H1 (cell line): ENCODE results near the gene GHRHR. TPM values are rescaled to one million over a fixed set of nuclear protein-coding genes. Genes with fewer than 3 reads are reported as not detected.
A peak's percentile ranks its signal among the peaks of the same experiment; 100 is the strongest.

ENCODE experiments used
- CTCF ChIA-PET: fragments of 300-600 bp; sonication (Branson Sonifier 250); formaldehyde crosslinking; loops from one replicate; lab custom pipeline; 2021; ENCODE audit not compliant: partially characterized antibody; lab: Charles Lee
- POLR2A ChIA-PET: fragments of 300-600 bp; sonication (Branson Sonifier 250); formaldehyde crosslinking; loops from one replicate; lab custom pipeline; 2021; ENCODE audit warnings: inconsistent platforms; ENCODE audit not compliant: partially characterized antibody; lab: Charles Lee
- DNase-seq, 2 experiments: peaks; one replicate each; pipeline versions ENCODE4 v3.0.0 to v3.0.0-alpha.2; 2010 to 2022; ENCODE audit warnings: low spot score in 2 of 2, low read depth in 1 of 2, mixed read lengths in 1 of 2
- FAIRE-seq: peaks from 2 replicates; lab custom pipeline; 2011; peaks lifted over from hg19 to GRCh38; lab: Jason Lieb, UNC
- H2AFZ ChIP-seq: 2 replicates; pipeline ENCODE4 v1.8.1; 2012; ENCODE audit warnings: low read length, inconsistent platforms
- H2AK5ac ChIP-seq: 2 replicates; pipeline ENCODE4 v1.6.1; 2013; ENCODE audit warnings: low read depth, low read length
- H2BK120ac ChIP-seq: replicated peaks from 2 replicates; pipeline ENCODE3; 2013; ENCODE audit warnings: low read depth, low read length, inconsistent platforms
- H2BK12ac ChIP-seq: 2 replicates; pipeline ENCODE4 v1.6.1; 2013; ENCODE audit warnings: low read depth, low read length
- H2BK15ac ChIP-seq: 2 replicates; pipeline ENCODE4 v1.6.1; 2013; ENCODE audit warnings: low read length
- H2BK20ac ChIP-seq: 2 replicates; pipeline ENCODE4 v1.6.1; 2013; ENCODE audit warnings: low read length
- H2BK5ac ChIP-seq: 2 replicates; pipeline ENCODE4 v1.6.1; 2013; ENCODE audit warnings: low read depth, low read length
- H3K14ac ChIP-seq: 2 replicates; pipeline ENCODE4 v1.6.1; 2013; ENCODE audit warnings: inconsistent platforms; ENCODE audit not compliant: insufficient read length
- H3K18ac ChIP-seq: 2 replicates; pipeline ENCODE4 v1.6.1; 2013; ENCODE audit warnings: low read length; ENCODE audit errors: extremely low read depth
- H3K23ac ChIP-seq: 2 replicates; pipeline ENCODE4 v1.6.1; 2013; ENCODE audit warnings: inconsistent platforms; ENCODE audit not compliant: insufficient read length
- H3K23me2 ChIP-seq: 2 replicates; pipeline ENCODE4 v1.6.1; 2013; ENCODE audit warnings: low read depth, low read length
- H3K27ac ChIP-seq: 2 replicates; pipeline ENCODE4 v1.6.1; 2011; ENCODE audit warnings: low read depth, low read length, inconsistent platforms
- H3K27me3 ChIP-seq, 4 experiments: replicated peaks in 1 of 4; 1 replicate in 1 of 4; 2 replicates in 3 of 4; pipeline versions ENCODE4 v1.6.1 to v1.8.1; 2011 to 2013; ENCODE audit warnings: low read length in 3 of 4, mild to moderate bottlenecking in 3 of 4, inconsistent platforms in 2 of 4, mixed read lengths in 2 of 4, moderate library complexity in 1 of 4; ENCODE audit not compliant: control insufficient read depth in 3 of 4, insufficient read depth in 3 of 4; ENCODE audit errors: extremely low read depth in 1 of 4
- H3K36me3 ChIP-seq, 4 experiments: 2 replicates each; pipeline versions ENCODE4 v1.6.1 to v1.8.1; 2011 to 2013; ENCODE audit warnings: mild to moderate bottlenecking in 4 of 4, low read length in 3 of 4, moderate library complexity in 2 of 4, control low read depth in 1 of 4, inconsistent platforms in 1 of 4; ENCODE audit not compliant: insufficient read depth in 4 of 4, control insufficient read depth in 2 of 4
- H3K4ac ChIP-seq: replicated peaks from 2 replicates; pipeline ENCODE3; 2013; ENCODE audit warnings: low read length, low read depth, mixed read lengths, inconsistent platforms; ENCODE audit not compliant: insufficient read length
- H3K4me1 ChIP-seq, 4 experiments: replicated peaks in 1 of 4; 1 replicate in 1 of 4; 2 replicates in 3 of 4; pipeline versions ENCODE4 v1.6.1 to v1.8.1; 2011 to 2013; ENCODE audit warnings: low read length in 3 of 4, inconsistent platforms in 2 of 4, mixed read lengths in 1 of 4; ENCODE audit not compliant: insufficient read depth in 4 of 4, control insufficient read depth in 3 of 4
- H3K4me2 ChIP-seq, 2 experiments: 2 replicates each; pipeline versions ENCODE4 v1.6.1 to v1.8.1; 2011 to 2013; ENCODE audit warnings: low read depth in 2 of 2, low read length in 2 of 2, control low read depth in 1 of 2, inconsistent platforms in 1 of 2, mild to moderate bottlenecking in 1 of 2; ENCODE audit not compliant: insufficient read depth in 1 of 2
- H3K4me3 ChIP-seq, 4 experiments: fragments of 200-600, 300-600 bp in 1 of 4; sonication (generic), shearing (Covaris generic), sonication (Bioruptor Twin) in 1 of 4; 2 replicates each; pipeline versions ENCODE4 v1.5.1 to v1.8.1; 2011 to 2016; ENCODE audit warnings: low read length in 4 of 4, low read depth in 3 of 4, control low read depth in 2 of 4, inconsistent platforms in 2 of 4, mild to moderate bottlenecking in 2 of 4, mixed read lengths in 1 of 4, moderate library complexity in 1 of 4; ENCODE audit not compliant: insufficient read depth in 2 of 4; ENCODE audit errors: extremely low read depth in 1 of 4
- H3K56ac ChIP-seq: replicated peaks from 2 replicates; pipeline ENCODE3; 2013; ENCODE audit warnings: low read depth, mild to moderate bottlenecking, mixed read lengths, low read length, inconsistent platforms; ENCODE audit not compliant: insufficient read length
- H3K79me1 ChIP-seq: 2 replicates; pipeline ENCODE4 v1.6.1; 2013; ENCODE audit warnings: low read depth, low read length, control low read depth
- H3K79me2 ChIP-seq, 2 experiments: 2 replicates each; pipeline versions ENCODE4 v1.6.1 to v1.8.1; 2012 to 2013; ENCODE audit warnings: low read length in 2 of 2, mild to moderate bottlenecking in 2 of 2, inconsistent platforms in 1 of 2; ENCODE audit not compliant: insufficient read depth in 2 of 2, control insufficient read depth in 1 of 2
- H3K9ac ChIP-seq, 4 experiments: replicated peaks in 1 of 4; 1 replicate in 1 of 4; 2 replicates in 3 of 4; pipeline versions ENCODE4 v1.6.1 to v1.8.1; 2011 to 2013; ENCODE audit warnings: low read depth in 3 of 4, low read length in 3 of 4, control low read depth in 2 of 4, mild to moderate bottlenecking in 2 of 4, moderate library complexity in 2 of 4, inconsistent platforms in 1 of 4; ENCODE audit errors: extremely low read depth in 1 of 4
- H3K9me3 ChIP-seq, 2 experiments: 2 replicates each; pipeline versions ENCODE4 v1.6.1 to v1.8.1; 2012 to 2013; ENCODE audit warnings: mild to moderate bottlenecking in 2 of 2, moderate library complexity in 2 of 2, control low read depth in 1 of 2, inconsistent platforms in 1 of 2, low read depth in 1 of 2, low read length in 1 of 2, mixed read lengths in 1 of 2; ENCODE audit not compliant: insufficient read depth in 2 of 2
- H4K20me1 ChIP-seq, 2 experiments: replicated peaks in 1 of 2; 2 replicates each; pipeline versions ENCODE3 to v1.8.1; 2011 to 2013; ENCODE audit warnings: inconsistent platforms in 2 of 2, low read length in 2 of 2, mild to moderate bottlenecking in 1 of 2; ENCODE audit not compliant: insufficient read depth in 2 of 2, control insufficient read depth in 1 of 2
- H4K5ac ChIP-seq: 2 replicates; pipeline ENCODE4 v1.6.1; 2013; ENCODE audit warnings: low read length, low read depth, mixed read lengths, inconsistent platforms; ENCODE audit not compliant: insufficient read length
- H4K8ac ChIP-seq: 2 replicates; pipeline ENCODE4 v1.8.0; 2013; ENCODE audit warnings: mild to moderate bottlenecking, moderate library complexity, low read length, inconsistent platforms; ENCODE audit not compliant: insufficient read depth; ENCODE audit errors: extremely low read depth
- H4K91ac ChIP-seq: replicated peaks from 2 replicates; pipeline ENCODE3; 2013; ENCODE audit warnings: low read length, mixed read lengths, inconsistent platforms; ENCODE audit not compliant: insufficient read length
- BACH1 ChIP-seq: IDR thresholded peaks from 2 replicates; pipeline ENCODE4 v1.6.1; 2012; ENCODE audit warnings: low read length, improper control_type of control experiment
- BRCA1 ChIP-seq: IDR thresholded peaks from 2 replicates; pipeline ENCODE4 v1.6.1; 2012; ENCODE audit warnings: low read depth, low read length, improper control_type of control experiment
- EGR1 ChIP-seq: IDR thresholded peaks from 2 replicates; pipeline ENCODE4 v1.6.1; 2011; ENCODE audit warnings: low read depth, low read length, borderline replicate concordance
- FOSL1 ChIP-seq: IDR thresholded peaks from 2 replicates; pipeline ENCODE4 v1.6.1; 2011; ENCODE audit warnings: mild to moderate bottlenecking, low read depth, low read length, moderate library complexity; ENCODE audit not compliant: insufficient read depth
- GTF2F1 ChIP-seq: IDR thresholded peaks from 2 replicates; pipeline ENCODE4 v1.6.1; 2012; ENCODE audit warnings: low read depth, low read length, improper control_type of control experiment, borderline replicate concordance
- MAFK ChIP-seq: IDR thresholded peaks from 2 replicates; pipeline ENCODE4 v1.6.1; 2012; ENCODE audit warnings: low read depth, mild to moderate bottlenecking, improper control_type of control experiment, low read length
- NANOG ChIP-seq: IDR thresholded peaks from 2 replicates; pipeline ENCODE4 v1.6.1; 2011; ENCODE audit warnings: low read length, low read depth, mild to moderate bottlenecking, inconsistent platforms; ENCODE audit not compliant: insufficient read depth, poor library complexity, severe bottlenecking
- RAD21 ChIP-seq, 2 experiments: IDR thresholded peaks in 1 of 2; conservative IDR thresholded peaks in 1 of 2; 2 replicates each; pipeline ENCODE4 v1.6.1; 2011; ENCODE audit warnings: low read depth in 2 of 2, low read length in 2 of 2, improper control_type of control experiment in 1 of 2, inconsistent platforms in 1 of 2, mild to moderate bottlenecking in 1 of 2, moderate library complexity in 1 of 2
- RBBP5 ChIP-seq: IDR thresholded peaks from 2 replicates; pipeline ENCODE4 v1.7.1; 2012; ENCODE audit warnings: low read depth, mild to moderate bottlenecking, inconsistent platforms, low read length, moderate library complexity, borderline replicate concordance
- SIX5 ChIP-seq: IDR thresholded peaks from 2 replicates; pipeline ENCODE4 v1.6.1; 2011; ENCODE audit warnings: mild to moderate bottlenecking, low read depth, low read length
- SP1 ChIP-seq: IDR thresholded peaks from 2 replicates; pipeline ENCODE4 v1.6.1; 2011; ENCODE audit warnings: low read depth, low read length
- SP2 ChIP-seq: IDR thresholded peaks from 2 replicates; pipeline ENCODE4 v1.6.1; 2012; ENCODE audit warnings: mild to moderate bottlenecking, low read length, inconsistent platforms
- SP4 ChIP-seq: IDR thresholded peaks from 2 replicates; pipeline ENCODE4 v1.6.1; 2012; ENCODE audit warnings: low read length, inconsistent platforms
- TAF1 ChIP-seq: IDR thresholded peaks from 2 replicates; pipeline ENCODE4 v1.6.1; 2011; ENCODE audit warnings: mild to moderate bottlenecking, low read depth, low read length
- polyA plus RNA-seq, 7 experiments: library from polyadenylated mRNA; depleted of rRNA in 3 of 7; stranded (reverse) in 5 of 7; unstranded in 2 of 7; fragments of >200 nt in 5 of 7; fragments of 200-250 nt in 2 of 7; gene quantifications; 1 replicate in 5 of 7; 2 replicates in 1 of 7; 4 replicates in 1 of 7; pipeline versions ENCODE4 v1.2.1 to v1.2.3, GENCODE V29; 2011 to 2013; ENCODE audit warnings: missing spikeins in 2 of 7, mixed read lengths in 2 of 7
- total RNA-seq: library from RNA; stranded (reverse); fragmentation: NEBNext Ultra II Directional; extraction: Animal tissue kit (Norgen Biotek cat#: 25700); gene quantifications from 2 replicates; pipeline ENCODE4 v1.2.1, GENCODE V29; 2021
- TF ChIP-seq, protein P1 (sequence below): IDR thresholded peaks from 2 replicates; pipeline ENCODE4 v1.6.1; 2012; ENCODE audit warnings: low read length, inconsistent platforms

GHRHR gene
- total and polyA plus RNA-seq, 2 of the 8 experiments (the other 6 are each of a cell fraction or from before 2014, with no cell fraction given): 0.60 to 6.5 TPM

DNA sequence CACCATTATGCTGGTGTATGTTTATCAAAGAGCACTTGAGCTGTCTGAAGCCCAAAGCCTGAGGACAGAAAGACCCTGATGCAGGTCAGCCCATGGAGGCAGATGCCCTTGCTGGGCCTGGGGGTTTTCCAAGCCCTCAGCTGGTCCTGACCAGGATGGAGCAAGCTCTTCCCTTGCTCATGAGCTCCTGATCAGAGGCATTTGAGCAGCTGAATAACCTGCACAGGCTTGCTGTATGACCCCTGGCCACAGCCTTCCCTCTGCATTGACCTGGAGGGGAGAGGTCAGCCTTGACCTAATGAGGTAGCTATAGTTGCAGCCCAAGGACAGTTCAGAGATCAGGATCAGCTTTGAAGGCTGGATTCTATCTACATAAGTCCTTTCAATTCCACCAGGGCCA lies 39.1 kb upstream of the GHRHR start:
- no peak overlapping the region for H3K4me3 ChIP-seq
- H3K79me2 ChIP-seq: no peaks in the 10 kb centered on the region
- no peaks in the 10 kb centered on the region for H3K23me2 ChIP-seq
- H3K27ac ChIP-seq: no peak overlapping the region
- POLR2A ChIA-PET: no interaction called here
- H4K20me1 ChIP-seq: no peaks in the 10 kb centered on the region
- H2BK5ac ChIP-seq: no peak overlapping the region
- TF ChIP-seq RBBP5 (no peak), SP1 (no peak), SP4 (no peak), SIX5 (no peak), BRCA1 (no peak), EGR1 (no peak), NANOG (no peak), SP2 (no peak), RAD21 (IDR thresholded peaks at IDR 0.05 in 1 of 2, conservative IDR thresholded peaks at IDR 0.05 in 1 of 2; ENCODE audit: low read depth in 2 of 2, low read length in 2 of 2) (no peak), GTF2F1 (no peak), MAFK (no peak), FOSL1 (no peak), TAF1 (no peak), BACH1 (no peak)
- TF ChIP-seq, protein P1, sequence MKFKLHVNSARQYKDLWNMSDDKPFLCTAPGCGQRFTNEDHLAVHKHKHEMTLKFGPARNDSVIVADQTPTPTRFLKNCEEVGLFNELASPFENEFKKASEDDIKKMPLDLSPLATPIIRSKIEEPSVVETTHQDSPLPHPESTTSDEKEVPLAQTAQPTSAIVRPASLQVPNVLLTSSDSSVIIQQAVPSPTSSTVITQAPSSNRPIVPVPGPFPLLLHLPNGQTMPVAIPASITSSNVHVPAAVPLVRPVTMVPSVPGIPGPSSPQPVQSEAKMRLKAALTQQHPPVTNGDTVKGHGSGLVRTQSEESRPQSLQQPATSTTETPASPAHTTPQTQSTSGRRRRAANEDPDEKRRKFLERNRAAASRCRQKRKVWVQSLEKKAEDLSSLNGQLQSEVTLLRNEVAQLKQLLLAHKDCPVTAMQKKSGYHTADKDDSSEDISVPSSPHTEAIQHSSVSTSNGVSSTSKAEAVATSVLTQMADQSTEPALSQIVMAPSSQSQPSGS: no peak
- H3K14ac ChIP-seq: no peak overlapping the region
- no peak overlapping the region for H3K23ac ChIP-seq
- no peaks in the 10 kb centered on the region for H3K4me1 ChIP-seq
- no peak overlapping the region for H2AFZ ChIP-seq
- no peak overlapping the region for H2BK12ac ChIP-seq
- no peaks in the 10 kb centered on the region; a peak in 1 of 7 replicates for H3K27me3 ChIP-seq
- H2BK15ac ChIP-seq: no peak overlapping the region
- H3K56ac ChIP-seq: no peak overlapping the region
- no peaks in the 10 kb centered on the region for H3K36me3 ChIP-seq
- peak in 1 of 2 experiments; percentile 13 for DNase-seq
- H2BK20ac ChIP-seq: no peak overlapping the region
- H3K79me1 ChIP-seq: no peaks in the 10 kb centered on the region
- no peak overlapping the region for H3K9ac ChIP-seq
- no peak overlapping the region for H3K4me2 ChIP-seq
- CTCF ChIA-PET: interaction anchor here (0.9 to 2.0 kb wide), 6 partner anchors 9 to 151 kb away, joined by 3 to 5 read pairs (median 3); no protein-coding TSS in a partner anchor
- H2BK120ac ChIP-seq: no peak overlapping the region
- no peak overlapping the region for H3K18ac ChIP-seq
- no peak for FAIRE-seq
- H3K4ac ChIP-seq: no peak overlapping the region
- no peak overlapping the region for H2AK5ac ChIP-seq
- H4K5ac ChIP-seq: no peak overlapping the region
- no peak overlapping the region for H4K8ac ChIP-seq
- H4K91ac ChIP-seq: no peak overlapping the region
- H3K9me3 ChIP-seq: no peaks in the 10 kb centered on the region
